Kidney capillary endothelial cell (primary cell): Measurements from ENCODE around the gene SLAMF1.
"Not testable (repeated sequence)": the region's sequence is repeated elsewhere in the genome, so short reads cannot be mapped to it uniquely, and the experiment has no call there.

Experiments
- DNase-seq: peaks from one replicate; pipeline ENCODE4 v3.0.0-alpha.2; 2018; ENCODE audit warnings: low spot score

The SLAMF1 gene

GRCh38 chr1:160560045-160560705 lies 86.7 kb downstream of the SLAMF1 start:
- DNase-seq = no peak

- not testable (repeated sequence) for DNase-seq
These were observed 87.4 kb downstream of the SLAMF1 start for GRCh38 chr1:160559437-160559836.

- DNase-seq = no peak
These were observed 88.0 kb downstream of the SLAMF1 start for GRCh38 chr1:160558660-160559380.
